ENCODE results near the gene EPN2. TPM values are rescaled to one million over a fixed set of nuclear protein-coding genes. Genes with fewer than 3 reads are reported as not detected.
"Not testable (repeated sequence)": the region's sequence is repeated elsewhere in the genome, so short reads cannot be mapped to it uniquely, and the experiment has no call there.

The EPN2 gene
- total RNA-seq, 2 experiments from 2014 or later = 10.2 to 11.5 TPM

- ChIA-PET CTCF (interaction anchor here (0.7 to 1.7 kb wide), 6 partner anchors 8 to 95 kb away, joined by 3 to 5 read pairs (median 3); partner anchors contain the start of gene B9D1), POLR2A (no interaction called here)
These were observed 101.1 kb downstream of the EPN2 start for GRCh38 chr17:19338031-19338990.

GRCh38 chr17:19339341-19339815 is 102.2 kb downstream of the EPN2 start:
- POLR2A ChIA-PET = no interaction called here

GRCh38 chr17:19341211-19341631 is 104.1 kb downstream of the EPN2 start:
- ChIA-PET CTCF (no interaction called here), POLR2A (interaction anchor here (0.5 kb wide), 1 partner anchor 316 kb away, joined by 3 read pairs; no protein-coding TSS in a partner anchor)

More at GRCh38 chr17:19339341-19339815, 102.2 kb downstream of the EPN2 start:
- CTCF ChIA-PET = interaction anchor here (1.7 kb wide), 1 partner anchor 24 kb away, joined by 5 read pairs; the partner anchor contains the start of gene B9D1

GRCh38 chr17:19341641-19342610 is 104.8 kb downstream of the EPN2 start:
- ChIA-PET POLR2A (interaction anchor here (0.5 kb wide), 1 partner anchor 315 kb away, joined by 3 read pairs; no protein-coding TSS in a partner anchor), CTCF (no interaction called here)

- POLR2A ChIA-PET = no interaction called here
- CTCF ChIA-PET = no interaction called here
These were observed 105.6 kb downstream of the EPN2 start for GRCh38 chr17:19342611-19343255.

- CTCF ChIA-PET = no interaction called here
- POLR2A ChIA-PET = no interaction called here
These were observed 106.1 kb downstream of the EPN2 start for GRCh38 chr17:19343256-19343630.

GRCh38 chr17:19343671-19344151 is 106.5 kb downstream of the EPN2 start:
- POLR2A ChIA-PET = no interaction called here
- CTCF ChIA-PET = no interaction called here

GRCh38 chr17:19344311-19345066 is 107.3 kb downstream of the EPN2 start:
- ChIA-PET POLR2A (no interaction called here), CTCF (no interaction called here)

GRCh38 chr17:19345067-19345460 is 107.9 kb downstream of the EPN2 start:
- POLR2A ChIA-PET = interaction anchor here (0.6 kb wide), 1 partner anchor 92 kb away, joined by 3 read pairs; no protein-coding TSS in a partner anchor
- CTCF ChIA-PET = no interaction called here

GRCh38 chr17:19345486-19346350 is 108.6 kb downstream of the EPN2 start:
- POLR2A ChIA-PET = interaction anchor here (0.6 kb wide), 1 partner anchor 91 kb away, joined by 3 read pairs; no protein-coding TSS in a partner anchor

GRCh38 chr17:19346351-19347255 is 109.4 kb downstream of the EPN2 start:
- CTCF ChIA-PET = interaction anchor here (0.8 kb wide), 1 partner anchor 8 kb away, joined by 3 read pairs; no protein-coding TSS in a partner anchor
- POLR2A ChIA-PET = no interaction called here

More at GRCh38 chr17:19345486-19346350, 108.6 kb downstream of the EPN2 start:
- CTCF ChIA-PET = interaction anchor here (0.8 kb wide), 1 partner anchor 7 kb away, joined by 3 read pairs; no protein-coding TSS in a partner anchor

GRCh38 chr17:19347323-19348080 is 110.3 kb downstream of the EPN2 start:
- ChIA-PET POLR2A (no interaction called here), CTCF (no interaction called here)

GRCh38 chr17:19348081-19348650 is 111.0 kb downstream of the EPN2 start:
- ChIA-PET POLR2A (no interaction called here), CTCF (no interaction called here)

GRCh38 chr17:19348806-19349205 is 111.6 kb downstream of the EPN2 start:
- CTCF ChIA-PET = no interaction called here
- POLR2A ChIA-PET = no interaction called here

GRCh38 chr17:19353401-19353800 is 116.2 kb downstream of the EPN2 start:
- CTCF ChIA-PET = interaction anchor here (1.1 kb wide), 1 partner anchor 10 kb away, joined by 6 read pairs; no protein-coding TSS in a partner anchor
- POLR2A ChIA-PET = not testable (repeated sequence)

Measured in activated CD8-positive, alpha-beta memory T cell treated with anti-CD3 and anti-CD28 coated beads for 36 hours (primary cell).